NCI-H2196 treated with DMSO at 0.1 percent for 48 hours (cell line): ENCODE results near the gene C1D.
"Not testable (repeated sequence)": the region's sequence is repeated elsewhere in the genome, so short reads cannot be mapped to it uniquely, and the experiment has no call there.

Experiments used
- DNase-seq: peaks from one replicate; lab custom pipeline; 2025; ENCODE audit not compliant: unreplicated experiment; lab: John Stamatoyannopoulos, UW

C1D gene

GRCh38 chr2:68009526-68009925 is 53.3 kb downstream of the C1D start:
- no peak for DNase-seq

DNA sequence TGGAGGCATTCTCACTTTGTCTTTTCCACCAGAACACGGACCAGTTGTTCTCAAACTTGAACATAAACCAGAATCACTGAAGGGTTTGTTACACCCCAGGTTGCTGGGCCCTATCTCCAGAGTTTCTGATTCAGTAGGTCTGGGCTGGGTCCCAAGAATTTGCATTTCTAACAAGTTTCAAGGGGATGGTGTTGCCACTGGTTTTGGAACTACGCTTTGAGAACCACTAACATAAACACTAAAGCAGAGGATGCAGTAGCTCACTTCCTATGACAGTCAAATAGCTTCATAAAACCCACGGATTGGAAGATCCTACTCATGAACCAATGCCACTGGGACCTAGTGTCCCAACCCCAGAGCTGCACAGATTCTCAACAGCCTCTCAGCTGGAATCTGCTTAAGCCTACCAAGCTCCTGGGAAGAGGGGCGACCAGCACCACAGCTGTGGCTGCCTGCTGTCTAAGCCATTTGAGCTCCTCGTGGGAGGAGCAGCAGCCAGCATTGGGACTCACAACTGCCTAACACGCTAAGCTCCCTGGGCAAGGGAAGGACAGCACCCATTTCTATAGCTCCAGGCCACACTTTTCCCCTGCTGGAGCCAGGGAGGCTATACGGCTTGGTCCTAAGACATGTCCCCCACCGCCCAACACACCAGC is 62.5 kb downstream of the C1D start:
- no peak for DNase-seq

GRCh38 chr2:67999332-67999731 is 63.5 kb downstream of the C1D start:
- DNase-seq, result no peak

- DNase-seq, result no peak
Observed at GRCh38 chr2:67997903-67998302, 64.9 kb downstream of the C1D start.

- no peak for DNase-seq
Observed at GRCh38 chr2:67997528-67997900, 65.3 kb downstream of the C1D start.

- no peak for DNase-seq
Observed at GRCh38 chr2:67996772-67997527, 65.9 kb downstream of the C1D start.

- DNase-seq, result no peak
Observed at GRCh38 chr2:67994716-67995115, 68.1 kb downstream of the C1D start.

DNA sequence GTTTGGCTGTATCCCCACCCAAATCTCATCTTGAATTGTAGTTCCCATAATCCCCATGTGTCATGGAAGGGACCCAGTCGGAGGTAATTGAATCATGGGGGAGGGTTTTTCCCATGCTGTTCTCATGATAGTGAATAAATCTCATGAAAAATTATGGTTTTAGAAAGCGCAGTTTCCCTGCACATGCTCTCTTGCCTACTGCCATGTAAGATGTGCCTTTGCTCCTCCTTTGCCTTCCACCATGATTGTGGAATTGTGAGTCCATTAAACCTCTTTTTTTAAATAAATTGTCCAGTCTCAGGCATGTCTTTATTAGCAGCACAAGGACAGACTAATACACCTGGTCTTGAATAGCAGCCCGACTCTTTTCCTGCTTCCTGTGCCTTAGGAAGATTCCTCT is 68.7 kb downstream of the C1D start:
- not testable (repeated sequence) for DNase-seq

- DNase-seq, result no peak
Observed at GRCh38 chr2:67993329-67993728, 69.5 kb downstream of the C1D start.

- no peak for DNase-seq
Observed at GRCh38 chr2:67991456-67991855, 71.3 kb downstream of the C1D start.
